ENCODE measurements around the gene ZNF335. TPM values are rescaled to one million over a fixed set of nuclear protein-coding genes. Genes with fewer than 3 reads are reported as not detected.

The ZNF335 gene
- total and polyA plus RNA-seq, 2 of the 13 experiments (the other 11 are each of a cell fraction or from before 2014, with no cell fraction given): 9.7 to 13.7 TPM

- TF ChIP-seq GLMP (CRISPR knock-in tag; IDR thresholded peaks at IDR 0.05; ENCODE audit: borderline replicate concordance) (no peak; the same call in 1 of the 2 replicates), ETV6 (CRISPR knock-in tag; conservative IDR thresholded peaks at IDR 0.05) (no peak; the same call in 1 of the 2 replicates), NFKBIZ (CRISPR knock-in tag; IDR thresholded peaks at IDR 0.05) (no peak), ZNF777 (CRISPR knock-in tag; IDR thresholded peaks at IDR 0.05) (peak; percentile 36; the same call in 1 of the 2 replicates), ZNF276 (CRISPR knock-in tag; IDR thresholded peaks at IDR 0.05; ENCODE audit: low read depth) (peak; percentile 81; the same call in 1 of the 2 replicates), HMGXB4 (CRISPR knock-in tag; IDR thresholded peaks at IDR 0.05; ENCODE audit: borderline replicate concordance in 1 of 2, low read depth in 1 of 2) (peak; percentile 66 to 84), TRIM22 (IDR thresholded peaks at IDR 0.05) (no peak), POLR2AphosphoS2 (IDR thresholded peaks at IDR 0.05; ENCODE audit: low read depth, low read length) (peak; percentile 84), GABPA (IDR thresholded peaks at IDR 0.05; ENCODE audit: low read depth, low read length) (no peak), GABPA (CRISPR knock-in tag; IDR thresholded peaks at IDR 0.05; ENCODE audit: low read depth) (peak; percentile 52; the same call in 1 of the 2 replicates), FOXK2 (IDR thresholded peaks at IDR 0.05) (no peak), ZNF281 (CRISPR knock-in tag; IDR thresholded peaks at IDR 0.05; ENCODE audit: borderline replicate concordance) (peak; percentile 81; the same call in 1 of the 2 replicates), ELF1 (CRISPR knock-in tag; IDR thresholded peaks at IDR 0.05) (peak; percentile 70), ZNF644 (CRISPR knock-in tag; IDR thresholded peaks at IDR 0.05; ENCODE audit: low read depth) (peak; percentile 73), ZNF749 (CRISPR knock-in tag; IDR thresholded peaks at IDR 0.05; ENCODE audit: borderline replicate concordance) (no peak), EP300 (IDR thresholded peaks at IDR 0.05; ENCODE audit: low read depth in 2 of 2, low read length in 2 of 2) (peak; percentile 64 to 80; a peak in 3 of 4 replicates), EP300 (CRISPR knock-in tag; IDR thresholded peaks at IDR 0.05; ENCODE audit: borderline replicate concordance) (peak; percentile 81), HNF4A (CRISPR knock-in tag; IDR thresholded peaks at IDR 0.05) (peak; percentile 83), PITX1 (CRISPR knock-in tag; IDR thresholded peaks at IDR 0.05) (peak; percentile 51), ZNF703 (CRISPR knock-in tag; IDR thresholded peaks at IDR 0.05; ENCODE audit: borderline replicate concordance) (no peak), ZMYM3 (CRISPR knock-in tag; IDR thresholded peaks at IDR 0.05) (peak; percentile 39)
These were observed 25.6 kb downstream of the ZNF335 start (continued) for GRCh38 chr20:45946149-45946970.

Data from HepG2 (cell line).